Vagina (tissue), 2 donors: Measurements from ENCODE around the gene PDIK1L. TPM values are rescaled to one million over a fixed set of nuclear protein-coding genes. Genes with fewer than 3 reads are reported as not detected.

Source experiments
- DNase-seq, 2 donors: peaks; one replicate each; pipeline ENCODE4 v3.0.0-alpha.2; 2017; ENCODE audit errors: extremely low spot score in 2 of 2
- H3K27ac ChIP-seq: fragments of 200-600 bp; sonication (generic); one replicate; pipeline ENCODE4 v1.5.1; 2019
- H3K27me3 ChIP-seq: fragments of 200-600 bp; sonication (generic); one replicate; pipeline ENCODE4 v1.5.1; 2019
- H3K36me3 ChIP-seq, 2 donors: fragments of 200-600 bp; sonication (generic); one replicate each; pipeline ENCODE4 v1.5.1; 2017 to 2019
- H3K4me1 ChIP-seq: fragments of 200-600 bp; sonication (generic); one replicate; pipeline ENCODE4 v1.5.1; 2019
- H3K4me3 ChIP-seq, 2 donors: fragments of 200-600 bp; sonication (generic); 1 replicate in 1 of 2; 2 replicates in 1 of 2; pipeline ENCODE4 v1.5.1; 2016 to 2019
- H3K9me3 ChIP-seq: fragments of 200-600 bp; sonication (generic); one replicate; pipeline ENCODE4 v1.5.1; 2019
- CTCF ChIP-seq, 3 experiments: fragments of 450-650 bp in 2 of 3; fragments of 200-600 bp in 1 of 3; sonication (generic) in 1 of 3; IDR thresholded peaks; one replicate each; pipeline ENCODE4 v1.5.1; 2017 to 2019; ENCODE audit warnings: antibody characterized with exemption in 3 of 3, mild to moderate bottlenecking in 2 of 3, moderate library complexity in 2 of 3
- POLR2A ChIP-seq, 2 donors: fragments of 450-650 bp; IDR thresholded peaks; one replicate each; pipeline ENCODE4 v1.6.1; 2017; ENCODE audit warnings: antibody characterized with exemption in 2 of 2, mild to moderate bottlenecking in 2 of 2, moderate library complexity in 2 of 2
- POLR2AphosphoS5 ChIP-seq, 2 donors: sonication (generic); formaldehyde crosslinking; IDR thresholded peaks; one replicate each; pipeline ENCODE4 v1.9.0; 2017; ENCODE audit warnings: antibody characterized with exemption in 2 of 2, mild to moderate bottlenecking in 2 of 2, low read depth in 1 of 2; ENCODE audit not compliant: insufficient read depth in 1 of 2
- intact Hi-C: fragments of 100-400 bp; cut with DNase I; formaldehyde crosslinking; loops from one replicate; pipeline ENCODE4 v1.15.1; 2023
- total RNA-seq: library from RNA; depleted of rRNA; stranded (reverse); fragments of >200 nt; gene quantifications from one replicate; pipeline ENCODE4 v1.2.3, GENCODE V29; 2016

PDIK1L gene
- total RNA-seq, 1 donor from 2014 or later, result 5.6 TPM

- intact Hi-C loops, result no loop called here
Measured at GRCh38 chr1:26132128-26132833, 20.7 kb downstream of the PDIK1L start.

GRCh38 chr1:26132834-26133167, 21.2 kb downstream of the PDIK1L start:
- DNase-seq, result no peak
- intact Hi-C loops, result no loop called here
- H3K36me3 ChIP-seq, result no peaks in the 10 kb centered on the region
- peaks cover 8% of the 10 kb centered on the region for H3K4me1 ChIP-seq
- no peak overlapping the region for H3K27ac ChIP-seq
- no peaks in the 10 kb centered on the region for H3K9me3 ChIP-seq
- TF ChIP-seq POLR2A (IDR thresholded peaks at IDR 0.05), result no peak
- no peak for TF ChIP-seq CTCF (IDR thresholded peaks at IDR 0.05)
- TF ChIP-seq POLR2AphosphoS5 (IDR thresholded peaks at IDR 0.05; ENCODE audit: insufficient read depth in 1 of 2, low read depth in 1 of 2), result no peak
- H3K27me3 ChIP-seq, result no peaks in the 10 kb centered on the region
- no peak overlapping the region for H3K4me3 ChIP-seq

More at GRCh38 chr1:26132128-26132833, 20.7 kb downstream of the PDIK1L start:
- H3K27me3 ChIP-seq, result no peaks in the 10 kb centered on the region
- no peak overlapping the region for H3K4me3 ChIP-seq
- no peaks in the 10 kb centered on the region for H3K36me3 ChIP-seq
- no peaks in the 10 kb centered on the region for H3K9me3 ChIP-seq
- TF ChIP-seq CTCF (IDR thresholded peaks at IDR 0.05), result no peak
- no peak for TF ChIP-seq POLR2AphosphoS5 (IDR thresholded peaks at IDR 0.05; ENCODE audit: insufficient read depth in 1 of 2, low read depth in 1 of 2)
- TF ChIP-seq POLR2A (IDR thresholded peaks at IDR 0.05), result no peak
- no peak for DNase-seq
- H3K27ac ChIP-seq, result no peak overlapping the region
- peaks cover 9% of the 10 kb centered on the region for H3K4me1 ChIP-seq

- Histone ChIP-seq H3K9me3 (no peaks in the 10 kb centered on the region), H3K36me3 (no peaks in the 10 kb centered on the region), H3K4me1 (peaks cover 4% of the 10 kb centered on the region), H3K27me3 (no peaks in the 10 kb centered on the region), H3K4me3 (no peak overlapping the region), H3K27ac (no peak overlapping the region)
- intact Hi-C loops, result no loop called here
- no peak for DNase-seq
- TF ChIP-seq POLR2AphosphoS5 (IDR thresholded peaks at IDR 0.05; ENCODE audit: insufficient read depth in 1 of 2, low read depth in 1 of 2) (no peak), POLR2A (IDR thresholded peaks at IDR 0.05) (no peak), CTCF (IDR thresholded peaks at IDR 0.05) (no peak)
Measured at GRCh38 chr1:26134466-26134865, 22.8 kb downstream of the PDIK1L start.

GRCh38 chr1:26138974-26139558, 27.4 kb downstream of the PDIK1L start:
- Histone ChIP-seq H3K4me3 (no peak overlapping the region), H3K27me3 (no peaks in the 10 kb centered on the region), H3K4me1 (peaks cover 4% of the 10 kb centered on the region), H3K36me3 (no peaks in the 10 kb centered on the region), H3K27ac (no peak overlapping the region), H3K9me3 (no peaks in the 10 kb centered on the region)
- TF ChIP-seq CTCF (IDR thresholded peaks at IDR 0.05) (no peak), POLR2AphosphoS5 (IDR thresholded peaks at IDR 0.05; ENCODE audit: insufficient read depth in 1 of 2, low read depth in 1 of 2) (no peak), POLR2A (IDR thresholded peaks at IDR 0.05) (no peak)
- intact Hi-C loops, result no loop called here
- DNase-seq, result no peak

- DNase-seq, result no peak
- Histone ChIP-seq H3K4me1 (peaks cover 4% of the 10 kb centered on the region), H3K4me3 (no peak overlapping the region), H3K36me3 (no peaks in the 10 kb centered on the region), H3K27ac (no peak overlapping the region), H3K27me3 (no peaks in the 10 kb centered on the region), H3K9me3 (no peaks in the 10 kb centered on the region)
- intact Hi-C loops, result loop anchor here (5.0 kb wide), 1 partner anchor 40 kb away; no protein-coding TSS in a partner anchor
- TF ChIP-seq POLR2A (IDR thresholded peaks at IDR 0.05) (no peak), CTCF (IDR thresholded peaks at IDR 0.05) (no peak), POLR2AphosphoS5 (IDR thresholded peaks at IDR 0.05; ENCODE audit: insufficient read depth in 1 of 2, low read depth in 1 of 2) (no peak)
Measured at GRCh38 chr1:26142159-26142558, 30.5 kb downstream of the PDIK1L start.
